ENCODE data around the gene PRDX6. TPM values are rescaled to one million over a fixed set of nuclear protein-coding genes. Genes with fewer than 3 reads are reported as not detected.

The PRDX6 gene
- total RNA-seq, 1 experiment from 2014 or later = 270 TPM

DNA sequence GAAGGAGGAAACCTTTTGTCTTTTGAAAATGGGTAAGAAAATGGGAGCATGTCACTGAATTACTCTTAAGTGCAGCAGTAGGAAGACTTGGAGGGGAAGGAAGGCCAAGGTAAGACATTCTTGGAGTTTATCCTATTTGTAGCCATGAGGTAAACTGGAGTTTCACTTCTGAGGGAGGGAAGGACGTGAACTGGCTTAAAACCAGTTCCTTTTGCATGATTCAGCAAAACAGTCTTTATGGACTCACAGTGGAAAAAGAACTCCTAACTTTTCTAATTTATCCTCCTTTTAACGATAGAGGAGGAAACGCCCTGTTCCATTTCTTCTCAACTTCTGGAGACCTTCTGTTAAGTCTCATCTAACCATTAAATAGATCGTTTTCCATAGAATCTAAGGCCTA is 2.5 kb downstream of the PRDX6 start:
- no peak for DNase-seq (ENCODE audit: low spot score)
- peaks cover 45% of the 10 kb centered on the region for H3K36me3 ChIP-seq (ENCODE audit: insufficient read depth, low read length, poor library complexity, severe bottlenecking)

DNA sequence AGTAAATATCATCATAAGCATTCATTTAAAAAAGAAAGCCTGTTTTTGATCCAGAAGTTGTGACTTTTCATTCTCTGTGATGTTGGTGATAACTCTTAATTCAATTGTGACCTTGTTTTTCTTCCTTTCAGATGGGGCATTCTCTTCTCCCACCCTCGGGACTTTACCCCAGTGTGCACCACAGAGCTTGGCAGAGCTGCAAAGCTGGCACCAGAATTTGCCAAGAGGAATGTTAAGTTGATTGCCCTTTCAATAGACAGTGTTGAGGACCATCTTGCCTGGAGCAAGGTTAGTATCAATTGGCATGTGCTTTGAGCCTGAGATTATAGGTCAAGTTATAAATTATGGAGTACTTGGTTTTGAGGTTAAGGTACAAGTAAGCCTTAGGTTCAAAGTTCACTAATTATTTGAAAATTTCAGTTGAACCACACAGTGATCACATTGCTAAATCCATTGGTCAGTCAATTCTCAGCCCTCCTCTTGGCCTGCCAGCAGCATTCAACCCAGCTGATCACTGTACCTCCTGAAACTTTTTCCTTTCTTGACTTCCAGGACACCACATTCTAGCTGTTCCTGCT is 4.1 kb downstream of the PRDX6 start:
- no peaks in the 10 kb centered on the region for H3K27me3 ChIP-seq (replicated peaks; ENCODE audit: insufficient read depth, low read depth, low read length, poor library complexity)
- H3K36me3 ChIP-seq (ENCODE audit: insufficient read depth, low read length, poor library complexity, severe bottlenecking) = peaks cover 62% of the 10 kb centered on the region
- no peak for DNase-seq (ENCODE audit: low spot score)
- no peaks in the 10 kb centered on the region for H3K9me3 ChIP-seq (ENCODE audit: low read depth, low read length, poor library complexity, severe bottlenecking)
- POLR2A ChIA-PET (ENCODE audit: low non-redundant PET) = no interaction called here
- CTCF ChIA-PET = no interaction called here
- no TSS peak for BruUV-seq (replicated peaks)
- H3K4me3 ChIP-seq (ENCODE audit: low read depth, low read length, poor library complexity, severe bottlenecking) = no peak overlapping the region
- no peak overlapping the region for H3K27ac ChIP-seq (ENCODE audit: low read depth, low read length, poor library complexity, severe bottlenecking)
- peaks cover 16% of the 10 kb centered on the region for H3K4me1 ChIP-seq (ENCODE audit: insufficient read depth, low read length, poor library complexity, severe bottlenecking)
- TF ChIP-seq, protein P1, sequence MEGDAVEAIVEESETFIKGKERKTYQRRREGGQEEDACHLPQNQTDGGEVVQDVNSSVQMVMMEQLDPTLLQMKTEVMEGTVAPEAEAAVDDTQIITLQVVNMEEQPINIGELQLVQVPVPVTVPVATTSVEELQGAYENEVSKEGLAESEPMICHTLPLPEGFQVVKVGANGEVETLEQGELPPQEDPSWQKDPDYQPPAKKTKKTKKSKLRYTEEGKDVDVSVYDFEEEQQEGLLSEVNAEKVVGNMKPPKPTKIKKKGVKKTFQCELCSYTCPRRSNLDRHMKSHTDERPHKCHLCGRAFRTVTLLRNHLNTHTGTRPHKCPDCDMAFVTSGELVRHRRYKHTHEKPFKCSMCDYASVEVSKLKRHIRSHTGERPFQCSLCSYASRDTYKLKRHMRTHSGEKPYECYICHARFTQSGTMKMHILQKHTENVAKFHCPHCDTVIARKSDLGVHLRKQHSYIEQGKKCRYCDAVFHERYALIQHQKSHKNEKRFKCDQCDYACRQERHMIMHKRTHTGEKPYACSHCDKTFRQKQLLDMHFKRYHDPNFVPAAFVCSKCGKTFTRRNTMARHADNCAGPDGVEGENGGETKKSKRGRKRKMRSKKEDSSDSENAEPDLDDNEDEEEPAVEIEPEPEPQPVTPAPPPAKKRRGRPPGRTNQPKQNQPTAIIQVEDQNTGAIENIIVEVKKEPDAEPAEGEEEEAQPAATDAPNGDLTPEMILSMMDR (conservative IDR thresholded peaks at IDR 0.05; ENCODE audit: low read depth, low read length) = no peak
- TF ChIP-seq EZH2 (IDR thresholded peaks at IDR 0.05; ENCODE audit: borderline replicate concordance, low read depth, low read length, poor library complexity, severe bottlenecking) = no peak
- intact Hi-C loops (cut with micrococcal nuclease; ENCODE audit: unreplicated experiment) = no loop called here

More for the DNA sequence above, 2.5 kb downstream of the PRDX6 start:
- intact Hi-C loops (cut with micrococcal nuclease; ENCODE audit: unreplicated experiment) = no loop called here
- peak overlapping the region; percentile 91 for H3K4me3 ChIP-seq (ENCODE audit: low read depth, low read length, poor library complexity, severe bottlenecking)
- no peak for TF ChIP-seq EZH2 (IDR thresholded peaks at IDR 0.05; ENCODE audit: borderline replicate concordance, low read depth, low read length, poor library complexity, severe bottlenecking)
- TF ChIP-seq, protein P1 (conservative IDR thresholded peaks at IDR 0.05; ENCODE audit: low read depth, low read length) = no peak
- peaks cover 21% of the 10 kb centered on the region for H3K4me1 ChIP-seq (ENCODE audit: insufficient read depth, low read length, poor library complexity, severe bottlenecking)
- no TSS peak for BruUV-seq (replicated peaks)
- ChIA-PET CTCF (no interaction called here), POLR2A (ENCODE audit: low non-redundant PET) (no interaction called here)
- no peak overlapping the region for H3K27ac ChIP-seq (ENCODE audit: low read depth, low read length, poor library complexity, severe bottlenecking)
- no peaks in the 10 kb centered on the region for H3K9me3 ChIP-seq (ENCODE audit: low read depth, low read length, poor library complexity, severe bottlenecking)
- H3K27me3 ChIP-seq (replicated peaks; ENCODE audit: insufficient read depth, low read depth, low read length, poor library complexity) = no peaks in the 10 kb centered on the region

DNA sequence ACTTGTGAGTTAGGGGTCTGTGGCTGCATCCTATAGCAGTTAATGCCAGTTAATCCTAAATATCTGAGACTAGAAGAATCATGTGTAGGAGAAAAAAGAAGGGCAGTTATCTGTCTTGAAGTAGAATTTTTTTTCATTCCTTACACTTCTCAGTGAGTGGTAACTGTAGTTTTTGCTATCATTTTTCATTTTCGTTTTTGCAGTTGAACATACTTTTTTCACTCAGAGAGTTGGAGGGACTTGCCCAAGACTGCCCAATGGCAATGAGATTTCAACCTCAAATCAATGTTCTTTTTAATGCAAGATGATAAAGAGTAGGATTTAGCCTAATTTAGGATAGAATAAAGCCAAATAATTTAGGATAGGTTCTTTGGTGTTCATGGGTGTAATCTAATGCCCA is 5.5 kb downstream of the PRDX6 start:
- Histone ChIP-seq H3K4me1 (ENCODE audit: insufficient read depth, low read length, poor library complexity, severe bottlenecking) (peaks cover 16% of the 10 kb centered on the region), H3K27ac (ENCODE audit: low read depth, low read length, poor library complexity, severe bottlenecking) (no peak overlapping the region), H3K4me3 (ENCODE audit: low read depth, low read length, poor library complexity, severe bottlenecking) (no peak overlapping the region), H3K36me3 (ENCODE audit: insufficient read depth, low read length, poor library complexity, severe bottlenecking) (peaks cover 76% of the 10 kb centered on the region), H3K27me3 (replicated peaks; ENCODE audit: insufficient read depth, low read depth, low read length, poor library complexity) (no peaks in the 10 kb centered on the region), H3K9me3 (ENCODE audit: low read depth, low read length, poor library complexity, severe bottlenecking) (no peaks in the 10 kb centered on the region)
- DNase-seq (ENCODE audit: low spot score) = no peak
- ChIA-PET POLR2A (ENCODE audit: low non-redundant PET) (no interaction called here), CTCF (no interaction called here)
- TF ChIP-seq EZH2 (IDR thresholded peaks at IDR 0.05; ENCODE audit: borderline replicate concordance, low read depth, low read length, poor library complexity, severe bottlenecking) = no peak
- TF ChIP-seq, protein P1 (conservative IDR thresholded peaks at IDR 0.05; ENCODE audit: low read depth, low read length) = no peak
- no TSS peak for BruUV-seq (replicated peaks)
- intact Hi-C loops (cut with micrococcal nuclease; ENCODE audit: unreplicated experiment) = no loop called here
